Right atrium auricular region (tissue), 2 donors: ENCODE measurements around the gene LDHAL6B. TPM values are rescaled to one million over a fixed set of nuclear protein-coding genes. Genes with fewer than 3 reads are reported as not detected.

ENCODE experiments used
- DNase-seq: peaks from one replicate; pipeline ENCODE4 v3.0.0-alpha.2; 2019; ENCODE audit warnings: low spot score
- H3K27ac ChIP-seq, 2 donors: fragments of 200-600 bp; sonication (generic); 1 replicate in 1 of 2; 2 replicates in 1 of 2; pipeline ENCODE4 v1.5.1; 2016 to 2019
- H3K27me3 ChIP-seq, 2 donors: fragments of 200-600 bp; sonication (generic); one replicate each; pipeline versions ENCODE4 v1.5.1 to v1.6.0; 2017 to 2019
- H3K36me3 ChIP-seq: fragments of 200-600 bp; sonication (generic); one replicate; pipeline ENCODE4 v1.5.1; 2016
- H3K4me1 ChIP-seq, 2 donors: fragments of 200-600 bp; sonication (generic); one replicate each; pipeline versions ENCODE4 v1.5.1 to v1.6.0; 2017 to 2019
- H3K4me3 ChIP-seq, 2 donors: fragments of 200-600 bp; sonication (generic); 1 replicate in 1 of 2; 2 replicates in 1 of 2; pipeline ENCODE4 v1.5.1; 2017 to 2019; ENCODE audit warnings: mild to moderate bottlenecking in 1 of 2, moderate library complexity in 1 of 2
- H3K9me3 ChIP-seq, 2 donors: fragments of 200-600 bp; sonication (generic); one replicate each; pipeline ENCODE4 v1.5.1; 2019
- CTCF ChIP-seq, 2 donors: fragments of 200-600 bp; sonication (generic); IDR thresholded peaks; one replicate each; pipeline ENCODE4 v1.5.1; 2019; ENCODE audit warnings: antibody characterized with exemption in 2 of 2
- total RNA-seq, 2 donors: library from RNA; depleted of rRNA; stranded (reverse); fragments of >200 nt; gene quantifications; one replicate each; pipeline ENCODE4 v1.1.0, GENCODE V29; 2016

LDHAL6B gene
- total RNA-seq, result not detected

GRCh38 chr15:59206623-59207183 is at the start of gene LDHAL6B:
Gene LDHAL6B, plus strand, starts transcription at chr15:59206843. Its CDS starts 98 bp downstream, at chr15:59206941.
- no peak for DNase-seq
- Histone ChIP-seq H3K9me3 (no peaks in the 10 kb centered on the region), H3K27ac (no peak within 1 kb of the TSS), H3K4me3 (no peak within 1 kb of the TSS), H3K36me3 (peaks cover 70% of the 10 kb centered on the region), H3K27me3 (no peaks in the 10 kb centered on the region), H3K4me1 (no peaks in the 10 kb centered on the region)
- no peak for TF ChIP-seq CTCF (IDR thresholded peaks at IDR 0.05)

DNA sequence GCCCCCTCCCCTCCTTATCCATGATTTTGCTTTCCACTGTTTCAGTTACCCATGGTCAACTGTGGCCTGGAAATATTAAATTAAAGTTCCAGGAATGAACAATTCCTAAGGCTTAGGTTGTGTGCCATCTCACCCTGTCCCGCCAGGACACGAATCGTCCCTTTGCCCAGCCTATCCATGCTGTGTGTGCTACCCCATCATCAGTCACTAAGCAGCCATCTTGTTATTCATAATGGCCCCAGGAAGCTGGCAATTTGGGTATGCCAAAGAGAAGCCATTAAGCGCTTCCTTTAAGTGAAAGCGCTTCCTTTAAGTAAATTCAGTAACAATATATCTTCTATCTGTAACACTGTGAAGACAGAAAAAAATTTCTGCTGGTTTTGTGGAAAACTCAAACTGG is 49.2 kb upstream of the LDHAL6B start:
- H3K27ac ChIP-seq, result no peak overlapping the region
- no peaks in the 10 kb centered on the region for H3K4me1 ChIP-seq
- TF ChIP-seq CTCF (IDR thresholded peaks at IDR 0.05), result no peak
- no peak for DNase-seq
- H3K9me3 ChIP-seq, result no peaks in the 10 kb centered on the region
- no peak overlapping the region for H3K4me3 ChIP-seq
- H3K36me3 ChIP-seq, result peaks cover 73% of the 10 kb centered on the region
- no peaks in the 10 kb centered on the region for H3K27me3 ChIP-seq

GRCh38 chr15:59157840-59158700 is 48.6 kb upstream of the LDHAL6B start:
- no peak for DNase-seq
- H3K27ac ChIP-seq, result no peak overlapping the region
- TF ChIP-seq CTCF (IDR thresholded peaks at IDR 0.05), result no peak
- peaks cover 73% of the 10 kb centered on the region for H3K36me3 ChIP-seq
- no peak overlapping the region for H3K4me3 ChIP-seq
- no peaks in the 10 kb centered on the region for H3K27me3 ChIP-seq
- no peaks in the 10 kb centered on the region for H3K4me1 ChIP-seq
- H3K9me3 ChIP-seq, result no peaks in the 10 kb centered on the region

DNA sequence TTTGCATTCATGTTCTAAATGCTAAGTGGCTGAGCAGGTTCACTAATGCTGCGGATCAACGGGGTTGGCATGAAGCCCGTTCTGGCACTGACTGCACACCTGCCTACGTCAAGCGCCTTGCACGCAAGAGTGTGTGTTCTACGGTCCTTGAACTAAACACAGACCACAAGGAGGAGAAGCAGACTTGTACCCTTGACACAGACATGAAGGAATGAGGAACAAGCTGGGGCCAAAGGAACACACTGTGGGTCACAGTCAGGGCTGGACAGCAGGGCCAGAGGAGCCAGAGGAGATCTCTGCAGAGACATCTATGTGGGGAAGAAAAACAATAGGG is 48.0 kb upstream of the LDHAL6B start:
- DNase-seq, result no peak
- TF ChIP-seq CTCF (IDR thresholded peaks at IDR 0.05), result no peak
- H3K36me3 ChIP-seq, result peaks cover 67% of the 10 kb centered on the region
- no peaks in the 10 kb centered on the region for H3K27me3 ChIP-seq
- no peaks in the 10 kb centered on the region for H3K4me1 ChIP-seq
- H3K9me3 ChIP-seq, result no peaks in the 10 kb centered on the region
- no peak overlapping the region for H3K4me3 ChIP-seq
- H3K27ac ChIP-seq, result no peak overlapping the region

- no peak for TF ChIP-seq CTCF (IDR thresholded peaks at IDR 0.05)
- no peaks in the 10 kb centered on the region for H3K27me3 ChIP-seq
- no peaks in the 10 kb centered on the region for H3K4me1 ChIP-seq
- DNase-seq, result no peak
- no peak overlapping the region for H3K27ac ChIP-seq
- H3K36me3 ChIP-seq, result peaks cover 67% of the 10 kb centered on the region
- H3K4me3 ChIP-seq, result no peak overlapping the region
- no peaks in the 10 kb centered on the region for H3K9me3 ChIP-seq
Observed at GRCh38 chr15:59159210-59159609, 47.4 kb upstream of the LDHAL6B start.
